Measurements from ENCODE around the gene TOGARAM1.
"Not testable (repeated sequence)": the region's sequence is repeated elsewhere in the genome, so short reads cannot be mapped to it uniquely, and the experiment has no call there.

The TOGARAM1 gene

GRCh38 chr14:45038865-45039264 lies 76.9 kb downstream of the TOGARAM1 start:
- DNase-seq (ENCODE audit: low read depth): no peak

GRCh38 chr14:45039390-45039789 lies 77.4 kb downstream of the TOGARAM1 start:
- DNase-seq (ENCODE audit: low read depth): no peak

DNA sequence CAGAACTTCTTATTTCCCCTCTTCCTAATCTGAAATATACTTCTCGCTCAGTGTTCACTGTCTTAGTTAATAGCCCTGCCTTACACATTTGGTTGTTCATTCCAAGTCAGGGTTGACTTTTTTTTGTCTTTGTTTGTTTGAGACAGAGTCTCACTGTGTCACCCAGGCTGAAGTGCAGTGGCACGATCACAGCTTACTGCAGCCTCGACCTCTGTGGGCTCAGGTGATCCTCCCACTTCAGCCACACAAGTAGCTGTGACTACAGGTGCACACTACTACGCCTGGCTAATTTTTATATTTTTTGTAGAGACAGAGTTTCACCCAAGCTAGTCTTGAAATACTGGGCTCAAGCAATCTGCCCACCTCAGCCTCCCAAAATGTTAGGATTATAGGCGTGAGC lies 79.7 kb downstream of the TOGARAM1 start:
- no peak for DNase-seq (ENCODE audit: low read depth)

GRCh38 chr14:45044638-45045037 lies 82.6 kb downstream of the TOGARAM1 start:
- DNase-seq (ENCODE audit: low read depth): no peak

DNA sequence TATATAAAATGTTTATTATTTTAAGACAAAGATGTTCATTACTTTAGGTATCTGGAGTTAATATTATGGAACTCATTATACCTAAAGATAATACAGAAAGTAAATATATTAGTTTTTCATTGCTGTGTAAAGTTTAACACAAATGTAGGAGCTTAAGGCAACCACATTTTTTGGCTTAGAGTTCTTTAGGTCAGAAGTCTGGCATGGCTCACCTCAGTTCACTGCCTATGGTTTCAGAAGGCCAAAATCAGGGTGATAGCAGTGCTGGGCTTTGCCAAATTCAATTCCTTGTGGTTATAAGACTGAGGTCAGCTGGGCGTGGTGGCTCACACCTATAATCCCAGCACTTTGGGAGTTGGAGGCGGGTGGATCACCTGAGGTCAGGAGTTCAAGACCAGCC lies 86.4 kb downstream of the TOGARAM1 start:
- DNase-seq (ENCODE audit: low read depth): no peak

DNA sequence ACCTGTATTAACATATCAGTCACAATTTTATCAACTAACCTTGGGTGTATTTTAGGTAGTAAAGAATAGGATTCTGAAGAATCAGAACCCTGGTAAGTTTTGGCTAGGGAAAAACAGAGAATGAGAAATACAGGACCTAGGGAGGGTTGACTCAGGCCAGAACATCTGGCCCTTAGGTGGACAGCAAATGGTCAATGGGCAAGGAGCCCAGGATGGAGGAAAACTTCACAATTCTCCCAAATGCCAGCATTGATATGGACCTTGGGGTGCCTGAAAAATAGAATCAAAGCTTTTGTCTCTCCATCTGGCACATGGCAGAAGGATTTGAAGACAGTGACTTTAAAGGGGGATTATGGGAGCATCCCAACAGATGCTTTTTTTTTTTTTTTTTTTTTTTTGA lies 89.2 kb downstream of the TOGARAM1 start:
- no peak for DNase-seq (ENCODE audit: low read depth)

DNA sequence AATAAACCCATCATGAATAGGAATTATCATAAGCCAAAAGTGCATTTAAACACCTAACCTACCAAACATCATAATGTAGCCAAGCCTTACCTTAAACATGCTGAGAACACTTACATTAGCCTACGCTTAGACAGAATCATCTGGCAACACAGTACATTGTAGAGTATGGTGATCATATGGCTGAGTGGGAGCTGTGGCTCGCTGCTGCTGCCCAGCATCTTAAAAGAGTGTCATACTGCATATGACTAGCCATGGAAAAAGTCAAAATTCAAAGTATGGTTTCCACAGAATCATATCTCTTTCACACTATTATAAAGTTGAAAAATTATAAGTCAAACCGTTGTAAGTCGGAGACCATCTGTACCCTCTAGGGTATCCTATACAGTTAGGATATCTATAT lies 89.9 kb downstream of the TOGARAM1 start:
- DNase-seq (ENCODE audit: low read depth): no peak

GRCh38 chr14:45057349-45057748 lies 95.4 kb downstream of the TOGARAM1 start:
- DNase-seq (ENCODE audit: low read depth): no peak

GRCh38 chr14:45057881-45058364 lies 95.9 kb downstream of the TOGARAM1 start:
- no peak for DNase-seq (ENCODE audit: low read depth)

DNA sequence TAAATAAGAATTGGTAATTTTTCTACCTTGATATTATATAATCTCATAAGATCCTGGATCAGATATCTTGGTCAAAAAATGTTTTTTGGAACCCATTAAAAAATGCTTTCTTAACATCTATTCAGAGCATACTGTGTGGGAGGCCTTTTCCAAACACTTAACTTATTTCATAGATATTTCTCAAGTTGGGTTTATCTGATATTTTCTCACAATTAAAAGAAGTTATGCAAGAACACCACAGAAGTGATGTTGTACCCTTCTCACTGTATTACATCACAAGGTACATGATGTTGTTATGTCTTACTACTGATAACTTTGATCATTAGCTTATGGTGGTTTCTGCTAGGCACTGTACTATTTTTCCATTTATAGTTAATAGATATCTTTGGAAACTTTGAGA lies 98.6 kb downstream of the TOGARAM1 start:
- no peak for DNase-seq (ENCODE audit: low read depth)

- DNase-seq (ENCODE audit: low read depth): no peak
Observed at GRCh38 chr14:45065540-45065939, 103.5 kb downstream of the TOGARAM1 start.

GRCh38 chr14:45065956-45066355 lies 104.0 kb downstream of the TOGARAM1 start:
- DNase-seq (ENCODE audit: low read depth): no peak

GRCh38 chr14:45066667-45067066 lies 104.7 kb downstream of the TOGARAM1 start:
- DNase-seq (ENCODE audit: low read depth): no peak

DNA sequence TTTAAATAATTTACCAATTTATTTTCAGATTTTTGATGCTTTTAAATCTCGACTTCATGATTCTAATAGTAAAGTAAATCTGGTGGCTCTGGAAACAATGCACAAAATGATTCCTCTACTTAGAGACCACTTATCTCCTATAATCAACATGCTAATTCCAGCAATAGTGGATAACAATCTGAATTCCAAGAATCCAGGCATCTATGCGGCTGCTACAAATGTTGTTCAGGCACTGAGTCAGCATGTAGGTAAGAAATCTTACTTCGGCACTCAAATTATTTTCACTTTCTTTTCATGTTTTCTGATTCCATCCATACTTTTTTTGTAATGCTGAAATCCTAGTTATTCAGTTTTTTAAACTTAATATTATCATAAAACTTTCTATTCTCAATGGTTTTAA lies 106.4 kb downstream of the TOGARAM1 start:
- no peak for DNase-seq (ENCODE audit: low read depth)

GRCh38 chr14:45070215-45070614 lies 108.2 kb downstream of the TOGARAM1 start:
- no peak for DNase-seq (ENCODE audit: low read depth)

DNA sequence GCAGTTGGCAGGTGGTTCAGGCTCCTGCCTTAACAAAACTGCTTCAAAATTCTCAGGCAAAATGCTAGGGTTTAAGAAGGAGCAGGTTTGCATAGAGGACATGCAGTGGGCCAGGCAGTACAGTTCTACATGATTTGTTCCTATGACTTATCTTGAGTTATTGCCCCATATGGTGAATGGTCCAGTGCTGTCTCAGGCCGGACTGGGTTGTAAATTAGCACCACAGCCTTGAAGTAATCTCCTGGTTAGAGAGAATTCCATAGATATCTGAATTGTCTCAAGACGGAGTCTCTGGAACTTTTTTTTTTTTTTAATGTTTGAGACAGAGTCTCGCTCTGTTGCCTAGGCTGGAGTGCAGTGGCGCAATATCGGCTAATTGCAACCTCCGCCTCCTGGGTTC lies 110.1 kb downstream of the TOGARAM1 start:
- no peak for DNase-seq (ENCODE audit: low read depth)

DNA sequence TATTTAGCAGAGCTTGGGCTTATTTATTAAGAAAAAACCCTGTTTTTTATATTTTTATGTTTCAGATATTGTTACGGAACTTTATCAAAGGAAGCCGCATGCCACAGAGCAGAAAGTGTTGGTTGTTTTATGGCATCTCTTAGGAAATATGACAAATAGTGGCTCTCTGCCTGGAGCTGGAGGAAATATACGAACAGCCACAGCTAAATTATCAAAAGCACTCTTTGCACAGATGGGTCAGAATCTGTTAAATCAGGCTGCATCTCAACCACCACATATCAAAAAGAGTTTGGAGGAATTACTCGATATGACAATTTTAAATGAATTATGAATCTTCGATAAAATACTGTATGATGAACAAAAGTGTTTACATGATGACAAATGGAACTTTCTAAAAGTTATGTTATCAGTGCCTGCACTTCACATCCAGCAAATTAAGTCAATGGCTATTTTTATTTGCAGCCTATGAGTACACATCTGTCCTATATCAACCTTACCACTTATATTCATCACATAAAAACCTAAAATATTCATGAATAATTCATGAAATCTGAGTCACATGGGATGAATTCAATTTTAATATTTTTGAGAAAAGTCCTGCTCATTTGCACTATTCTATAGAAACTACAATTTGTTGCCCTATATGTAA lies 111.4 kb downstream of the TOGARAM1 start:
- no peak for DNase-seq (ENCODE audit: low read depth)

DNA sequence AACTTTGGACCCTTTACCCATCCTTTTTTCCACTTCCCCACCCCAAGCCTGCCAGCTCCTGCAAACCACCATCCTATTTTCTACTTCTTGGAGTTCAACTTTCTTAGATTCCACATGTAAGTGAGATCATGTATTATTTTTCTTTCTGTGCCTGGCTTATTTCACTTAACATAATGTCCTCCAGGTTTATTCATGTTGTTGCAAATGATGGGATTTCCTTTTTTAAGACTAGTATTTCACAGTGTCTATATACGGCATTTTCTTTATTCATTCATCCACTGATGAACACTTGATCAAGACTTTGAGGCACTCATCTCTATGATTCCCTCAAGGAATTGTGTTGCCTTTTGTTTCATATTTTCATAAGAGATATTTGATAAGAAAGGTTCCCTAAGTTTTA lies 116.3 kb downstream of the TOGARAM1 start:
- no peak for DNase-seq (ENCODE audit: low read depth)

DNA sequence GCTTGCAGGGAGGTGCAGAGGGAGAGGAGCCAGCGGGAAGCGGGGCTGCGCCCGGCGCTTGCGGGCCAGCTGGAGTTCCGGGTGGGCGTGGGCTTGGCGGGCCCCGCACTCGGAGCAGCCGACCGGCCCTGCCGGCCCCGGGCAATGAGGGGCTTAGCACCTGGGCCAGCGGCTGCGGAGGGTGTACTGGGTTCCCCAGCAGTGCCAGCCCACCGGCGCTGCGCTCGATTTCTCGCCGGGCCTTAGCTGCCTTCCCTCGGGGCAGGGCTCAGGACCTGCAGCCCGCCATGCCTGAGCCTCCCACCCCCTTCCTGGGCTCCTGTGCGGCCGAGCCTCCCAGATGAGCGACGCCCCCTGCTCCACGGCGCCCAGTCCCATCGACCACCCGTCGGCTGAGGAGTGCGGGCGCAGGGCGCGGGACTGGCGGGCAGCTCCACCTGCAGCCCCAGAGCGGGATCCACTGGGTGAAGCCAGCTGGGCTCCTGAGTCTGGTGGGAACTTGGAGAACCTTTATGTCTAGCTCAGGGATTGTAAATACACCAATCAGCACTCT lies 118.5 kb downstream of the TOGARAM1 start:
- not testable (repeated sequence) for DNase-seq (ENCODE audit: low read depth)

DNA sequence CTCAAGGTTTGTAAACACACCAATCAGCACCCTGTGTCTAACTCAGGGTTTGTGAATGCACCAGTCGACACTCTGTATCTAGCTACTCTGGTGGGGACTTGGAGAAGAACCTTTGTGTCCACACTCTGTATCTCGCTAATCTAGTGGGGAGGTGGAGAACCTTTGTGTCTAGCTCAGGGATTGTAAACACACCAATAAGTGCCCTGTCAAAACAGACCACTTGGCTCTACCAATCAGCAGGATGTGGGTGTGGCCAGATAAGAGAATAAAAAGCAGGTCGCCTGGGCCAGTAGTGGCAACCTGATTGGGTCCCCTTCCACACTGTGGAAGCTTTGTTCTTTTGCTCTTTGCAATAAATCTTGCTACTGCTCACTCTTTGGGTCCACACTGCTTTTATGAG lies 119.1 kb downstream of the TOGARAM1 start:
- DNase-seq (ENCODE audit: low read depth): not testable (repeated sequence)

GRCh38 chr14:45082420-45082819 lies 120.4 kb downstream of the TOGARAM1 start:
- DNase-seq (ENCODE audit: low read depth): no peak

DNA sequence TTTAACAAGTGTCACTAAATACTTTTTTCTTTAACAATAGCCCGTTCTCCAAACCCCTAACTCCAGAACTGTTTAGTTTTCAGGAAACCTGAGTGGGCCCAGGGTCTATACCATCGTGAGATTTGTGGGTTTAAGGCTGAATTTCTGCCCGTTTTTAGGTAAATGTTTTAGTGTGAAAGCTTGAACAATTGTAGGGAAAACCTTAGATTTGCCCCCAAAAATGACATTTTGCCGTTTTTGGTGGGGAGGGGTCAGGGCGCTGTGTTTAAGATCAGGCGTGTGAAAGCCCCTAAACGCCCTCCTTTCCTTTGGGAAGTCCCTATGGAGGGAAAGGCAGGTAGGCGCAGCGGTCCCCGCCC lies 121.6 kb downstream of the TOGARAM1 start:
- no peak for DNase-seq (ENCODE audit: low read depth)

GRCh38 chr14:45083976-45084722 lies 122.2 kb downstream of the TOGARAM1 start, which contains the start of gene PRPF39:
Gene PRPF39, plus strand, starts transcription at chr14:45084116. Its CDS starts 11,124 bp downstream, at chr14:45095240.
- DNase-seq (ENCODE audit: low read depth): peak; percentile 50

Measured in non-pigmented ciliary epithelial cell (primary cell).